Measurements from ENCODE around the gene ESRRA. TPM values are rescaled to one million over a fixed set of nuclear protein-coding genes. Genes with fewer than 3 reads are reported as not detected.
A peak's percentile ranks its signal among the peaks of the same experiment; 100 is the strongest.
"Not testable (repeated sequence)": the region's sequence is repeated elsewhere in the genome, so short reads cannot be mapped to it uniquely, and the experiment has no call there.

The ESRRA gene
- total RNA-seq, 1 experiment from 2014 or later = 58.2 TPM

- no peak for DNase-seq (ENCODE audit: low read depth)
Observed at GRCh38 chr11:64312947-64313346, 7.6 kb downstream of the ESRRA start.

- peak; percentile 54 for DNase-seq (ENCODE audit: low read depth)
Observed at GRCh38 chr11:64313491-64314145, 8.3 kb downstream of the ESRRA start.

GRCh38 chr11:64314146-64314804 lies 9.0 kb downstream of the ESRRA start:
- DNase-seq (ENCODE audit: low read depth) = peak; percentile 38

- DNase-seq (ENCODE audit: low read depth) = no peak
Observed at GRCh38 chr11:64314805-64315561, 9.7 kb downstream of the ESRRA start.

GRCh38 chr11:64315667-64316526 lies 10.6 kb downstream of the ESRRA start:
- DNase-seq (ENCODE audit: low read depth) = not testable (repeated sequence)

- DNase-seq (ENCODE audit: low read depth) = no peak
Observed at GRCh38 chr11:64316672-64317324, 11.5 kb downstream of the ESRRA start.

- DNase-seq (ENCODE audit: low read depth) = peak; percentile 94
Observed at GRCh38 chr11:64317325-64317960, 12.1 kb downstream of the ESRRA start, which contains the start of gene TRMT112. Gene TRMT112 (minus strand): TSS chr11:64317559. CDS start chr11:64317526, 33 bp downstream.

GRCh38 chr11:64317961-64318765 lies 12.8 kb downstream of the ESRRA start, which contains the start of gene PRDX5:
Gene PRDX5 (plus strand): TSS chr11:64318121. CDS start chr11:64318216, 95 bp downstream.
- peak; percentile 94 for DNase-seq (ENCODE audit: low read depth)

- DNase-seq (ENCODE audit: low read depth) = no peak
Observed at GRCh38 chr11:64318766-64319761, 13.7 kb downstream of the ESRRA start.

GRCh38 chr11:64320556-64320955 lies 15.2 kb downstream of the ESRRA start:
- DNase-seq (ENCODE audit: low read depth) = no peak

GRCh38 chr11:64321026-64321425 lies 15.7 kb downstream of the ESRRA start:
- no peak for DNase-seq (ENCODE audit: low read depth)

GRCh38 chr11:64321533-64321932 lies 16.2 kb downstream of the ESRRA start:
- DNase-seq (ENCODE audit: low read depth) = no peak

- DNase-seq (ENCODE audit: low read depth) = no peak
Observed at GRCh38 chr11:64322925-64323260, 17.6 kb downstream of the ESRRA start.

- DNase-seq (ENCODE audit: low read depth) = no peak
Observed at GRCh38 chr11:64323373-64323772, 18.0 kb downstream of the ESRRA start.

GRCh38 chr11:64323984-64324383 lies 18.7 kb downstream of the ESRRA start:
- not testable (repeated sequence) for DNase-seq (ENCODE audit: low read depth)

GRCh38 chr11:64324692-64325469 lies 19.6 kb downstream of the ESRRA start:
- no peak for DNase-seq (ENCODE audit: low read depth)

GRCh38 chr11:64327375-64327774 lies 22.1 kb downstream of the ESRRA start:
- DNase-seq (ENCODE audit: low read depth) = no peak
